ENCODE data around the gene BCL7B. TPM values are rescaled to one million over a fixed set of nuclear protein-coding genes. Genes with fewer than 3 reads are reported as not detected.
A peak's percentile ranks its signal among the peaks of the same experiment; 100 is the strongest.
"Not testable (repeated sequence)": the region's sequence is repeated elsewhere in the genome, so short reads cannot be mapped to it uniquely, and the experiment has no call there.

Gene BCL7B
- total RNA-seq, 2 donors from 2014 or later: 59.0 to 79.2 TPM

- peak; percentile 74 for DNase-seq (ENCODE audit: low spot score)
- intact Hi-C loops (cut with DNase I): no loop called here
Observed at GRCh38 chr7:73577627-73578341, 20.3 kb upstream of the BCL7B start.

- intact Hi-C loops (cut with DNase I): no loop called here
- peak; percentile 70 for DNase-seq (ENCODE audit: low spot score)
Observed at GRCh38 chr7:73573791-73574190, 16.3 kb upstream of the BCL7B start.

GRCh38 chr7:73573276-73573675 lies 15.8 kb upstream of the BCL7B start:
- peak; percentile 45 for DNase-seq (ENCODE audit: low spot score)
- intact Hi-C loops (cut with DNase I): no loop called here

- intact Hi-C loops (cut with DNase I): no loop called here
- DNase-seq (ENCODE audit: low spot score): peak; percentile 49
Observed at GRCh38 chr7:73572767-73573186, 15.3 kb upstream of the BCL7B start.

GRCh38 chr7:73570977-73571376 lies 13.5 kb upstream of the BCL7B start:
- intact Hi-C loops (cut with DNase I): no loop called here
- peak; percentile 75 for DNase-seq (ENCODE audit: low spot score)

GRCh38 chr7:73570521-73570920 lies 13.0 kb upstream of the BCL7B start:
- DNase-seq (ENCODE audit: low spot score): no peak
- intact Hi-C loops (cut with DNase I): no loop called here

GRCh38 chr7:73569042-73569608 lies 11.6 kb upstream of the BCL7B start:
- no peak for DNase-seq (ENCODE audit: low spot score)
- intact Hi-C loops (cut with DNase I): loop anchor here in 1 of 2 donors (10.0 kb wide), 1 partner anchor 54 kb away; no protein-coding TSS in a partner anchor

GRCh38 chr7:73567846-73568685 lies 10.6 kb upstream of the BCL7B start:
- intact Hi-C loops (cut with DNase I): loop anchor here in 1 of 2 donors (10.0 kb wide), 1 partner anchor 53 kb away; no protein-coding TSS in a partner anchor
- DNase-seq (ENCODE audit: low spot score): no peak

- no peak for DNase-seq (ENCODE audit: low spot score)
- intact Hi-C loops (cut with DNase I): loop anchor here in 1 of 2 donors (10.0 kb wide), 1 partner anchor 52 kb away; no protein-coding TSS in a partner anchor
Observed at GRCh38 chr7:73567140-73567539, 9.7 kb upstream of the BCL7B start.

- not testable (repeated sequence) for DNase-seq (ENCODE audit: low spot score)
- intact Hi-C loops (cut with DNase I): loop anchor here in 1 of 2 donors (10.0 kb wide), 1 partner anchor 52 kb away; no protein-coding TSS in a partner anchor
Observed at GRCh38 chr7:73566431-73566830, 8.9 kb upstream of the BCL7B start.

GRCh38 chr7:73565675-73566340 lies 8.3 kb upstream of the BCL7B start:
- intact Hi-C loops (cut with DNase I): loop anchor here in 1 of 2 donors (10.0 kb wide), 1 partner anchor 51 kb away; no protein-coding TSS in a partner anchor
- DNase-seq (ENCODE audit: low spot score): no peak

GRCh38 chr7:73560109-73560835 lies 2.8 kb upstream of the BCL7B start:
- intact Hi-C loops (cut with DNase I): loop anchor here in 1 of 2 donors (10.0 kb wide), 1 partner anchor 45 kb away; no protein-coding TSS in a partner anchor
- no peak for DNase-seq (ENCODE audit: low spot score)

GRCh38 chr7:73557108-73557396 lies 438 bp downstream of the BCL7B start:
- intact Hi-C loops (cut with DNase I): no loop called here

GRCh38 chr7:73556208-73557107 lies 1.0 kb downstream of the BCL7B start:
- intact Hi-C loops (cut with DNase I): no loop called here

More at GRCh38 chr7:73557108-73557396, 438 bp downstream of the BCL7B start:
- peak; percentile 98 for DNase-seq (ENCODE audit: low spot score)

GRCh38 chr7:73555411-73555982 lies 2.0 kb downstream of the BCL7B start:
- DNase-seq (ENCODE audit: low spot score): no peak
- intact Hi-C loops (cut with DNase I): no loop called here

More at GRCh38 chr7:73556208-73557107, 1.0 kb downstream of the BCL7B start:
- no peak for DNase-seq (ENCODE audit: low spot score)

GRCh38 chr7:73550093-73550492 lies 7.4 kb downstream of the BCL7B start:
- intact Hi-C loops (cut with DNase I); DNase-seq (ENCODE audit: low spot score): not testable (repeated sequence)

- DNase-seq (ENCODE audit: low spot score): no peak
- intact Hi-C loops (cut with DNase I): no loop called here
Observed at GRCh38 chr7:73549176-73549575, 8.3 kb downstream of the BCL7B start.

Measured in posterior vena cava (tissue), 2 donors.